Hematopoietic multipotent progenitor cell treated with erythropoietin and hydrocortisone succinate and interleukin-3 and kit ligand, for 15 days (in vitro differentiated cells): Measurements from ENCODE around the gene PNMA8A.

Source experiments
- DNase-seq: peaks from one replicate; pipeline ENCODE4 v3.0.0-alpha.2; 2015; ENCODE audit warnings: low spot score

The PNMA8A gene

GRCh38 chr19:46492841-46493235 is 21.5 kb upstream of the PNMA8A start:
- no peak for DNase-seq

GRCh38 chr19:46491975-46492682 is 20.8 kb upstream of the PNMA8A start:
- DNase-seq = no peak

DNA sequence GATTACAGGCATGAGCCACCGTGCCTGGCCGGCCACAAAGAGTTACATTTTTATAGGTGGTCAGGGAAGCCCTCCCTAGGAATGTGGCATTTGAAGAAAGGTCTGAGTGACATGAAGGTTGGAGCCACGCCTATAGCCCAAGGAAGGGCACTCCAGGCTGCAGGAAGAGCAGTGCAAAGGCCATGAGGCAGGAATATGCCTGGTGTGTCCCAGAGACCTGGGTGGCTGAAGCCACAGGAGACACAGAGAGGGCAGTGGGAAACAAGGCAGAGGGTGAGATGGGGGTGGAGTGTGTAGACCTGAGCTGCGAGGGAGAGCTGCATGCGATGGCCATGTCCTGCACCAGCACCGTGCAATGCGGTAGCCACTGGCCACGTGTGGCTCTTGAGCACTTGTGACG is 19.4 kb upstream of the PNMA8A start:
- DNase-seq = no peak

DNA sequence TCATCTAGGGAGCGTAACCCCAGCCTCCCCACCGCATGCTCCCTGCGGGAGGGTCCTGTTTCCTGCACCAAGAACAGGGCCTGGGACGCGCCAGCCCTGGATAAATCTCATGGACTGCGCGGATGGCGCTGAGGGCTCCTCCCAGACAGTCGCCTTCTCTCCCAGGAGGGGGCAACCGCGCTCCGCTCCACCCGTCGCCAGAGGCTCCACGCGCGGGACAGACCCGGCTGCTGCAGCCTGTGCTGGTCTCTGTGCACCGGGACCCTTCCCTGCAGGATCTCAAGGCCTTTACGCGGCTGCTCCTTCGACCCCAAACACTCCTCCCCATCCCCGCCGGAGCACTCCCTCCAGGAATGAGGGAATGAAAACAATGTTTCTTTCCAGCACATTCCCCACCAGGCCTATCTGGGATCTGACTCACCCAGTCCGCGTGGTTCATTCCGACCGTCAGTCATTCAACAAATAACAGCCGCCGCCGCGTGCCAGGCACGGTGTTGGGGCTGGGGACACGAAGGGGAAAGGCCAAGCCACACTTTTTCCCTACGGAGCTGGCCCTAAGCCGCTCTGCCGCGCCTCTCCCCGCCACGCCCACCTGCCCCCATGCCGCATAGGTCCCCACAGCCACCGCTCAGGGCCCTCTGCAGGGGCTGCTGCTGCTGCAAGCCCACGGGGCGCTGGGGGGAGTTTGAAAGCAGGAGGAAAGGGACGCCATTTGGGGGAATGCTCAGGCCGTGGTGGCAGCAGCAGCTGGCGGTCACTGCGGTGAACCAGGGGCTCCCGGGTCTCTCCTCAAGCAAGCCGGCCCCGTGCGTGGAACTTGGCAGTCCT is 18.3 kb upstream of the PNMA8A start:
- no peak for DNase-seq

- no peak for DNase-seq
Observed at GRCh38 chr19:46488551-46488950, 17.2 kb upstream of the PNMA8A start.

DNA sequence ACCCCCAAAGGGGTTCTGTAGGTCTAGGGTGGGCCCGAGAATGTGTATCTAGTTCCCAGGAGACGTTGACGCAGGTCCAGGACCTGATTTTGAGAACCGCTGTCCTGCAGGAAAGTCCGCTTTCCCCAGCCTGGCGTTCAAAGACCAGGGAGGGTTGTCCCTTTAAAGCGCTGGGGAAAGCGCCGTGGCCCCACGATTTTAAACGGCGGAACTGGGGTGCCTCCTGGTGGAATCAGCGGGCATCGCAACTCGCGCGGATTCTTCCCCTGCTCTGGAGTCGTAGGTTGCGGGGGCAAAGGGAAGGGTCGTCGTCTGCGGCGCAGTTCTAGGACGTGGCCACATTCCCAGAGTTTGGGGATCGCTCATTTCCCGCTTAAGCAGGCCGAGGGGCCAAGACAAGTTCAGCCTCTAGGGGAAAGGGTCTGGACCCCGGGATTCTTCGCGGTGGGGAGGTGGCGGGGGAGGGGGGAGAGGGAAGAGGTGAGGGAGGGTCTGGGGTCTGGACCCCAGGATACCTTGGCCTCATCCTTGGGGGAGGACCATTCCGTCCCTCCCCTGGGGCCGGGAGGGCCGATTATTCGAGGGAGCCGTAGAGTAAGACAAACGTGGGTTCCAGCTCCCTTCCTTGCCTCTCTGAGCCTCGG is 16.6 kb upstream of the PNMA8A start:
- peak; percentile 47 for DNase-seq

DNA sequence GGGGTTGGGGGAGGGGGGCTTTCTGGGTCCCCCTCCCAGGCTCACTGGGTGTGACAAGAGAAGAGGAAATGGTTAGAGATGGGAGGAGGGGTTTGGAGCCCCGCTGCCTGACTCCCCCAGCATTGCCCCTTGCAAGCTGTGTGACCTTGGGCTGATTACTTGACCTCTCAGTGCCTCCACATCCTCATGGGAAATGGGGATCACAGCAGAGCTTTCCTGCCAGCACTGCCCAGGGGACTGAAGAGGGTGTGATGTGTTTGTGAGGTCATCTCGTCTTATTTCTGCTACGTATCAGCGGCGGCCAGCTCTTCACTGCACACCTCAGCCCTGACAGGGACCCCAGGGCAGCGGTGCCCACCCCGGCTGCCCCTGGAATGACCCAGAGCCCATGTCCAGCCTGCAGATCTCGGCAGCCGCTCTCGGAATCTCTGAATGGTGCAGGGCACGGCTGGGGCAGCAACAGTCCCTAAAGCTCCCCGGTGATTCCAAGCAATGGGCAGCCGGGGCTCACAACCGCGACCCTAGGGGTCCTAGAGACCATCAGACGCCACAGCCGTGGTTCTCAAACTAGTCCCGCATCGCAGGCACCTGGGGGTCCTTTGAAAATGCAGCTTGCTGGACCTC is 15.9 kb upstream of the PNMA8A start:
- no peak for DNase-seq

GRCh38 chr19:46486358-46486757 is 15.0 kb upstream of the PNMA8A start:
- DNase-seq = no peak

DNA sequence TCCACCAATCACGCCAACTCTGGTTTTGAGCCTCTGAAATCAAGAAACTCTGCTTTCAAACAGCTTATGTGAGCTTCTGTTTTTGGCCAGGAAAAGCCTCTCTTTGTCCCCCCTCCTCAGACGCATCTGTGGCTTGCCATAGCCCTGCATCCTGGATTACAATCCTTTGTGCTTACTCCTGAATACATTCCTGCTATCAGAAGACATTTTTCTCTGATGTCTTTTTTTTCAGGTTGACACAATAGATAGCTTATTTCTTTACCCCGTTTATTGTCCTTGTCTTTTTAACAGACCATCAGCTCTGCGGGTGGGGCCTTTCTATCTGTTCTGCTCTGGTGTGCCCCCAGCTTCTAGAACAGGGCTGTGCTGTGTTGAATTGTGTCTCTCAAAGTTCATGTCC is 13.3 kb upstream of the PNMA8A start:
- no peak for DNase-seq

DNA sequence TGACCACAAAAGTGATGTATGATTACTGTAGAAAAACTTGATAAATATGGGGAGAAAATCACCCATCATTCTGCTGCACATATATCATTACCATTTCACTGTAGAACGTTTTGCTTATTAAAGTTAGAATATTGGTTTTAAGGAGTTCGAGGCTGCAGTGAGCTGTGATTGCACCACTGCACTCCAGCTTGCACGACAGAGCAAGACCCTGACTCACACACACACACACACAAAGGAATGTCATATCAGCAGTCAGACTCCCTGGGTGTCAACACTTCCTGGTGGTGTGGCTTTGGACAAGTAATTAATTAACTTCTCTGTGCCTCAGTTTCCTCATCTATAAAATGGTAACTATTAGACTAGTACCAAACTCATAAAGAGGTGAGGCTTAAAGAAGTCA is 11.3 kb upstream of the PNMA8A start:
- no peak for DNase-seq

GRCh38 chr19:46481947-46482346 is 10.6 kb upstream of the PNMA8A start:
- no peak for DNase-seq

GRCh38 chr19:46481223-46481848 is 10.0 kb upstream of the PNMA8A start:
- no peak for DNase-seq

DNA sequence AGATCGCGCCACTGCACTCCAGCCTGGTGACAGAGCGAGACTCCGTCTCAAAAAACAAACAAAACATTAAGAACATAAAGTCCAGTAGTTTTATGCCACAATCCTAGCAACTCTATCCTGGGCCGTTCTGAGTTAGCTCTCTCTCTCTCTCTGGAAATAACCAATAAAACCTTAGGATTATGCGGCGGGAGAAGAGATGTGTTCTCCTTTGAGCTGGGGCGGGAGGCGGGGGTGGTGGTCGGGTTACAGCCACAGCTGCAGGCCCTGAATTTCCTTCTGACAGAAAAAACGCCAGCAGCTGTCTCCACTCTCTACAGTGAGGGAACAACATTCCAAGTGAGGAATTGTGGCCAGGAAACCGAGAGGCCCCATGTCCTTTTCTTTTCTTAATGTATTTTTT is 9.1 kb upstream of the PNMA8A start:
- no peak for DNase-seq

- no peak for DNase-seq
Observed at GRCh38 chr19:46478356-46478986, 7.1 kb upstream of the PNMA8A start.

- no peak for DNase-seq
Observed at GRCh38 chr19:46475986-46476385, 4.6 kb upstream of the PNMA8A start.

GRCh38 chr19:46474211-46474610 is 2.8 kb upstream of the PNMA8A start:
- DNase-seq = no peak

- no peak for DNase-seq
Observed at GRCh38 chr19:46472592-46472991, 1.2 kb upstream of the PNMA8A start.

DNA sequence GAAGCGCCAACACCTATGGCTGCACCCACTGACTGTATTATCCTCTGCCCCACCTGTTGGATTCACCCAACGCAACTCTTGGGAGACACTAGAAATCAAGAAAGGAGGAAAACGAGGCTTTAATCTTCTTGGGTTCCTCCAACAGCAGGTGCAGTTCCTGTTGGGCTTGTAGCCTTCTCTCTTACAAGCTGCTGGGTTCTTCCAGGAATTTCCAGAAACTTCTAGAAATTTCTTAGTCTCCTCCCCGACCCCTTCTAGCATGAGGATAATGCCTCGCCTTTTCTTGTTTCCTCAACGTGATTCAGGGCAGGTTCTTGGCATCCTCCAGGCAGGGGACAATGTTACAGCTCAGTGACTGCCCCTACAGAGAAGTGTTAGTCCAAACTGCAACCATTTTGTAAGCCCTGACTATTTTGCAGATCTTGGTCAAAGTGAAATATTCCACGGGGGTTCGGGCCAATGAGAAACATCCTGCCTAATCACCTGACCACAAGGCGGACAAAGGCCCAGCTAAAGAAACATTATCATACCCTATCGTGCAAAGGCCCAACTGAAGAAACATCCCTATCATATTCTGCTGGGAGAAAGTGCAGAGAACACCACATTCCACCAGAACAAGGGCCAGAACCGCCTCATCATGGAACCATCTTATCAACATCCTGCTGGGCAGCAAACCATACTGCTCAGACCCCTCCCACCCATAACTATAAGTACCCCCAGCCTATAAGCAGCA is 614 bp upstream of the PNMA8A start:
- no peak for DNase-seq

- DNase-seq = no peak
Observed at GRCh38 chr19:46470376-46470775, 987 bp downstream of the PNMA8A start.

GRCh38 chr19:46469541-46470185 is 1.7 kb downstream of the PNMA8A start:
- no peak for DNase-seq
